HG03378 (cell line): ENCODE measurements around the gene RBM47.
A peak's percentile ranks its signal among the peaks of the same experiment; 100 is the strongest.
"Not testable (repeated sequence)": the region's sequence is repeated elsewhere in the genome, so short reads cannot be mapped to it uniquely, and the experiment has no call there.

Experiments
- ATAC-seq: cut with Tn5 transposase; IDR thresholded peaks from one replicate; pipeline ENCODE4 v1.9.1; 2021; ENCODE audit warnings: mild to moderate bottlenecking, moderate library complexity; ENCODE audit not compliant: unreplicated experiment

Gene RBM47

DNA sequence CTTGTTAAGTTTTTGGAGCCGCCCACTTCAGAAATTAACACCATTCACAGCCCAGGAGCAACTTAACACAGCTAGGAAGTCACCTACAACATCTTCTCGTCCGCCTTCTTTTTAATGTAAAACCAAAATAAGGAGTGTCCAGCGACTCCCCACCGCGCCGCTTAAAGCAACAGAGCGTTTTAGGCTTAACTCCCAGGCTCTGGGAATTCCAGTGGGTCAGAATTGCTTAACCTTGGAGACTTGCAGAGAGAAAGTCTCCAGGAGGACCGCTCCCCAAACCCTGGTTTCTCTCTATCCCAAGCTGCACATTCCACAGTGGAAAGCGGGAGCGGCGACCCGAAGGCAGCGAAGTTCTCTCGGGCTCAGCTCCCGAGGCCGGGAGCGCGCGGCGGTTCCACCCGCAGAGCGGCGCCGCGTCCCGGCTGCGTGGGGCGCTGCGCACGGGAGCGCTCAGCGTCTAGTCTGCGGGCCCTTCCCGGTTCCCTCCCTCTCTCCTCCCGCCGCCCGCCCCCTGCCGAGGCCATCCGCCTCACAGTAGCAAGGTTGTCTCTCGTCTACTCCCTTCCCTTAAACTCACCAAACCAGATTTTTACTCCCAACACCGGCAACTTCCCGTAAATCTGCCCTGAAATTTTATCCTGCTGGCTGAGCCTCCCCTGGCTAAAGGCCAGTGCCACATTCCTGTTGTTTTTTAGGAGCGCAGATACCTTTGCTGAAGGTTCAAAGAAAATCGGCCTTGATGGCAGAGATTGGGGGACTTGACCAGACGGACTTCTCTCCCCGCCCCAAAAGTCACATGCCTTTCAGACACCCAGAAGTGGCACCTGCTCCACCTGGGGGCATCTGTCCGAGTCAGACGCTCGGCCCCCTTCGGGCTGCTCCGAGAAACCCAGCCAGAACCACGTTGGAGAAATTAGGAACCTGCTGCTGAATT, at the start of gene RBM47:
Gene RBM47, minus strand, starts transcription at position 464 of the 934 bp plus-strand sequence. CDS start 190,971 bp downstream, outside the sequence.
- peak; percentile 41 for ATAC-seq

DNA sequence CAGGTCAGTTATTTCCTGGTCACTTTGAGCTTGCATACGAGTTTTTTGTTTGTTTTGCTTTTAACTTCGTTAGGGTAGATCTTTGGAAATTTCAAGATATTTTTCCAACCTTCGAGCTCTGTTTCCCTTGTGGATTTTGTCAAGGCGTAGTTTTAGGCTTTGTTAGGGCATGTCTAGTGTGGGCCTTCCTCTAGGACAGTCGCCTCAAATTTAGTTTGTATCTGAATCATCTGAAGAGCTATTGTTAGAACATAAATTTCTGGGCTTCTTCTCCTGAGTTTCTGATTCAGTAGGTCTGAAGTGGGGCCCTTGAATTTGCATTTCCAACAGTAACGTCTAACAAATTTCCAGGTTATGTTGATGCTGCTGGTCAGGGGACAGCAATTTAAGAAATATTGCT, 48.8 kb upstream of the RBM47 start:
- no peak for ATAC-seq

DNA sequence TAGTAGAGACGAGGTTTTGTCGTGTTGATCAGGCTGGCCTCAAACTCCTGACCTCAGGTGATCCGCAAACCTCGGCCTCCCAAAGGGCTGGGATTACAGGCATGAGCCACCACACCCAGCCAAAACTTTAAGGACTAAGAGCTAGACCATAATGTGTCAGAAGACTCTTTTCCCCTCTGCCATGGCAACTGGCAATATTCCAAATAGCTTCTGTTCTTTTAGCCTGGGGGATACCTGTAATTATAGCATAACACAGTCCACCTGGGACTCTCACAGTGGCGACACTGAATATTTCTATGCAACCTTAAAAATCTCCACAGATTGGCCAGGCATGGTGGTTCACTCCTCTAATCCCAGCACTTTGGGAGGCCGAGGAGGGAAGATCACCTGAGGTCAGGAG, 45.5 kb upstream of the RBM47 start:
- no peak for ATAC-seq

DNA sequence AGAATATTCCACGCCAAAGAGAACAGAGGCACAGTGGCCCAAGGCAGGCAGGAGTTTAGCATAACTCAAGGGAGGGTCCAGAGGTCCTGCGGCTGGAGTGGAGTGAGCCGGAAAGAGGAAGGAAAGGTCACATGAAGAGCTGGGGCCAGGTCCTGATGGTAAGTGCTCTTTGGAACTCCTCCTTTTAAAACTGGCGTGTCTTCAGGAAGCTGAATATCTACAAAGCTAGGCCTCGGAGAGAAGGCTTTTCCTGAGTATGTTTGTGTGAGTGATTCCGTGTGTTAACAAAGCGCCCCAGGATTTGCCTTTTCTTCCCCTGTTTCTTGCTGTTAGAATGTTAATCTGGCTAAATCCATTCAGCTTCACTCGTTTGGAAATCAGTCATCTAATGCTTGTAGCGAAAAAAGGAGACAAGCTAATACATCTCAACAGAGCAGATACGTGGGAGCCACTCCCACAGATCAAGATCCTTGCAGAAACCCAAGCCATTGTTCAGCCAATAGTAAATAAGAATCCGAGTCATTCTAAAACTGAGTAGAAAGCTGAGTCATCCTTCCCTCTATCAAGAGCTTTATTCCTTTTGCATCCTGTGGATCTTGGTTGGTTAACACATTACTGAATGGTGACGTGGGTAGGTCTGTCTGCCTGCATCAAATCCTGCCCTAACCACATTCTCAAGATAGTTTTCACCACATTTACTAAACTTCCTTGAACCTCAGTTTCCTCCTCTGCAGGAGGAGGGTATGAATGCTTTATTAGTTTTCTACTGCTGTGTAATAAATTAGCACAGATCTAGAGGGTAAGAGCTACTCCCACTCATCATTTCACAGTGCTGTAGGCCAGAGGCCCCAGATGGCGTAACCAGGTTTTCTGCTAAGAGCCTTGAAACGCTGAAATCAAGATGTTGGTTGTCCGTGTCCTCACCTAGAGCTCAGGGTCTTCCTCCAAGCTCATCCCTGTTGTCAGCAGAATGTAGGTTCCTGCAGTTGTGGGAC, 43.2 kb upstream of the RBM47 start:
- peak; percentile 90 for ATAC-seq

DNA sequence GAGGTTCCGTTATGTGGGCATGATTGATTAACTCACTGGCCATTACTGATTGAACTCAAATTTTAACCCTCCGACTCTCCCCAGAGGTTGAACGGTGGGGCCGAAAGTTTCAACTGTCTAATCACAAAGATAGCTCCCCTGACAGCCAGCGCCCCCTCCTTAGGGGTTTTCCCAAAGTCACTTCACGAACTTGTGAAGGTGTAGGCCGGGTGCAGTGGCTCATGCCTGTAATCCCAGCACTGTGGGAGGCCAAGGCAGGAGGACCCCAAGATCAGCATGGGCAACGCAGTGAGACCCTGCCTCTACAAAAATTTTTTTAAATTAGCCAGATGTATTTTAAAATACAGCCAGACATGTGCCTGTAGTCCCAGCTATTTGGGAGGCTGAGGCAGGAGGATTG, 39.8 kb upstream of the RBM47 start:
- no peak for ATAC-seq

DNA sequence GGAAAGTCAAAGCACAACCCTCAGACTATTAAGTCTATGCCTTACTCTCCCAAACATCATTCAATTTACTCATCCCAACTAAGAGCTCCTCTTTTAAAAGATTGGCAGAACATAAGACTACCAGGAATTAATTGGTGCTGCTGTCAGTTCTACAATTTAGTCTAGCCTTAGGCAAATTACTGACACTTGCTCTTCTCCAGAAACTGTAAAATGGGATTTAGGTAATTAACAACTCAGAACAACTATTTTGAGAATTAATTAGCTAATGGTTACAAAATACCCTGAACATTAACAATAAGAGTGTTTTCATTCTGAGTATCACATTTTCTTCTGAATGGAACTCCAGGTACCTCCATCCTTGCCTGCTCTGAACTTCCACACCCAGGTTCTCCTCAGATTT, 36.2 kb upstream of the RBM47 start:
- ATAC-seq = no peak

DNA sequence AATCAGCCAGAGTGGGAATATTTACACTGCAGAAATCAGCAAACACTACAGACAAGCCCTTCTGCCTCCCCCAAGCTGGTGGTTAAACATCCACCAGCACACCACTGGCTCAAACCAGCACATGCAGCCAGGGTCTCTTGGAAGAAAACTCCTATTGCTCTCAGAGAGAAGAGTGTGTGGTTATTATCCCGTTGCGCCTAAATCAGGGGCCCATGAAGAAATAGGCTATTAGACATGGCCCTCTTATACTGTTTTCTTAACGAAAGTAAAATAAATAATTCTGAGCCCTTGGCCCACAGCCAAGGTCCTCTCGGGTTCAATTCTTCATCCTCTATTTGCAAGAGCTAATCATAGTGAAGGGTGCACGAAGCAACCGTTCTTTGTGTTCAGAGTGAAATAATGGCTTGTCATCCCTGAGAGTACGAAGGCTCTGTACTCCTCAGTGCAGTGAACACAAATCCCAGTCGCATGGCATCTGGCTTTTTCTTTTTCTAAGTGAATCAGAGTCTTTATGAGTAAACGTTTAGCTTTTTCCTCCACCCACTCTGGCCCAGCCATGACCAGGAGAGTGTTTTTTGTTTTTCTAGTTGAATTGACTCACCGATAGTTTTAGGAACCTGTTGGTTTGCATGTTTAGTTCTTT, 33.4 kb upstream of the RBM47 start:
- ATAC-seq = peak; percentile 79

DNA sequence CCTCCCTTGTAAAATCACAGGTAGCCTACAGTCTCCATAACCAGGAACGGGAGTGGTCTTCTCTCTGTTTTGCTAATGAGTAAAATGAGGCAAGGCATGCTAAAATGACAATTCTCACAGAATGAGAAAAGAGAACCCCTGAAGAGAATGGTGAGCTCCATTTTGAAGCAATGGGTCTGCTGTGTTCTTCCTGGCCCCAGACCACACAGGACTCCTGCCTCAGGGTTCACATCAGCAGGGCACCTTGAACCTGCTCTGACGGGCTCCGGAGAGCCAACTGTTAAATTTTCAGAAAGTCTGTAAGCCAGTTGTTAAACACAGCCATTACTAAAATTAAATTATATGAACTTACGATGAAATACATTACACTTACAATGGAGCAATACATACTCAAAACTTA, 32.1 kb upstream of the RBM47 start:
- no peak for ATAC-seq

DNA sequence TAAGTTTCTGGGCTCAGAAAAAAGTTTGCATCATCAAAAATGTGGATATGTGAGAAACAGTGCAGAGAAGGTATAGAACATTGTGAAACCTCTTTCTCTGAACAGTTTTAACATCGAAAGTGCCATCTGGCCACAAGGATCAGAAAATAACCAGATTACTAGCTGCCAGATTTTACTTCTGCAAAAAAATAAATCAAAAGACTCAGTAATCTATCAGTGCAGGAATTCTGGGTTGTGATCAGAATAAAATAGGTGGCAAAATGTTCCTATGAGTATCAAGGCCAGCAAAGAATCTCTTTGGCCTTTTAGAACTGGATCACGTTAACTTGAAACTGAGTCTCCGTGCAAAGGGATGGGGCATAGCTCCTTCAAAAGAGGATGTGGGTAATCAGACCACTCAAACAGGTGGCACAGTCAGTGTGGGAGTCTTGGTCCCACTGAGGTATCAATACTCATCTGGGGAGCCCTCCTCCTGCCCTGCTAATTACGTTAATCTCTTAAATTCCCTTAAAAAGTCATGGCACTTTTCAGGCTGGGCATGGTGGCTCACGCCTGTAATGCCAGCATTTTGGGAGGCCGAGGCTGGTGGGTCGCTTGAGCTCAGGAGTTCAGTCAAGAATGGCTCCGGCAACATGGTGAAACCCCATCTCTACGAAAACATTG, 26.7 kb upstream of the RBM47 start:
- peak; percentile 86 for ATAC-seq

DNA sequence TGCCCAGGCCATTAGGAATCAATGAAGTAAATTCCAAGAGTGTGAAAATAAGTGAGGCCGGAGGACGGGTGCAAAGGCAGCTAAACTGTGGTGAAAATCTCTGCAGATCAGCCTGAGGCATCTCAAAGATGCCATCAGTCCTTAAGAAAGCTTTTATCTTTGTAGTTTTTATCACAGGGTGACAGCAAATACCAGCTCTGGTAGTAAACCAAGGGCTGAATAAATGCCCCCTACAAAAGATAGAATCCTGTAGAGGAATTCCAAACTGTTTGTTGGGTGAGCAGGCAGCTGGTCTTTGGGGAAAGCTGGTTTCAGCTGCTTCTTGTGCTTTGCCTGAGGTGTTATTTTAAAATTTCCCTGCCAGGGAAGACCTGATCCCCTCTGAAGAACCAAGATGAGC, 21.6 kb upstream of the RBM47 start:
- no peak for ATAC-seq

DNA sequence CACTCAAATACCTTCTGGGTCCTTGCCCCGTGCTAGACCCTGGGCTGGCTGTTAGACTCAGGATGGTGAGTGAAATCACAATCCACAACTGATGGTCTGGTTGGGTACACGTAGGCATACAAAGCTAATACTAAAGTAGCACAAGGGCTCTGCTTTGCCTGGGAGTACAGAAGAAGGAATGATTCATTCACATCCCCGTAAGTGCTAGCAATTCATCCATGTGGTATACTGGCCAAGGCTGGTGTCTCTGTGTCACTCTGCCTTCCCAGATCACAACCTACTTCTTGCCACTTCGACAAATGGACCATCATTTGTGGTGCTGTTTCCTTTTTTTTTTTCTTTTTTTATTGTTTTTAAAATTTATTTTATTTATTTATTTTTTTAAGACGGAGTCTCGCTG, 19.7 kb upstream of the RBM47 start:
- no peak for ATAC-seq

DNA sequence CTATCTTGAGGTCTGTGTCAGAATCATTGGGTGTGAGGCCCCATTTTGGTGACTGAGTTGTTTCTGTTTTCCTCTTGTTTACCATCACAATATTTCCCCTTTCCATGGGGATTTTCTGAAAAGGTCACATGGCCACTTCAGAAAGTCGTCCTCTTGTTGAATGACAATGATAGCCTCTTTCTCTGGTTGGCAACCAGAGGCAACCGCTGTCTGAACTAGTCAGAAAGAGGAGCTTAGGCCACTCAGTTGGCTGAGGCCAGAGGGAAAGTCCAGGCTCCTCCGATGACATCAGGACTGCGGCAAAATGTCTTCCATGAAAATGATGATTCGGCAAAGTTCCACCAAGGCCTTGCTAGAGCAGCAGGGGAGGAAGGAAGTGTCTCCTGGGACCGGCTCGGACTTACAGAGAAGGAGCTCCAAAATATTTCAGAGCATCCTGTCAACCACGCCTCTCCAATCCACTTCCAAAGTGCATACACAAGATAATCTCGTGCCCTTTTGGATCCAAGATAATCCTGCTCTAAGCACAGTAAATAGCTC, 19.1 kb upstream of the RBM47 start:
- ATAC-seq = no peak

DNA sequence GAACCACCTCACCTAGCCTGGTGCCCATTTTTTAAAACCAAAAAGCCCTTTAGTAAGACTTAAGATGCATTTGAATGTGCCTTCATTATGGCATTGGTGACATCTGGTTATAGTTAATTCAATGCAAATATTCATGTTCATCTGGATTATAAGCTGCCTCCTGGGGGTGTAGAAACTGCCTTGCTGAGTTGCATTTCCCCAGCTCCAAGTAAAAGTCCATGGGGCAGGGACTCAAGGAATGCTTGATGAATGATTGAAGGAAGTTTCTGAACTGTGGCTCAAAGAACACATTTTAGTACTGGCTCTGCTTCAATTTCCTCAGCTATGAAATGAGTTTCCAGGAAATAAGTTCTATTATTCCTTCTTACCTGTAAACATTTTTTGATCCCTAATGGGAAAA, 18.5 kb upstream of the RBM47 start:
- no peak for ATAC-seq

DNA sequence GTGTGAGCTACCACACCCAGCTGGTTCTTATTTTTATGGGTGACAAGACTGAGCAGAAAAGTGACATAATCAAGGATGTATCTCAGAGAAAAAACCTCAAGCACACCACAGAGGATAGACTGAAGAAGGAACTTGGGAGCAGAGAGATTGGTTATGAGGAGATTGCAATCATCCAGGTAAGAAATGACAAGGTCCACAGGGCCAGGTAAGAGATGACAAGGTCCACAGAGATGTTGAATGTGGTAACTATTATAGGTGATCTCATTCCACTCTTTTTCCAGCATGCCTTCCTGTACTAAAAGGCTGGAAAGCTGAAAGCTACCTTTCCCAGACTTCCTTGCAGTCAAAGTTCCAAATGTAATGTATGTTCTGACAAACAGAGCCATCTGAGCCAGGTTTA, 15.9 kb upstream of the RBM47 start:
- ATAC-seq = no peak

DNA sequence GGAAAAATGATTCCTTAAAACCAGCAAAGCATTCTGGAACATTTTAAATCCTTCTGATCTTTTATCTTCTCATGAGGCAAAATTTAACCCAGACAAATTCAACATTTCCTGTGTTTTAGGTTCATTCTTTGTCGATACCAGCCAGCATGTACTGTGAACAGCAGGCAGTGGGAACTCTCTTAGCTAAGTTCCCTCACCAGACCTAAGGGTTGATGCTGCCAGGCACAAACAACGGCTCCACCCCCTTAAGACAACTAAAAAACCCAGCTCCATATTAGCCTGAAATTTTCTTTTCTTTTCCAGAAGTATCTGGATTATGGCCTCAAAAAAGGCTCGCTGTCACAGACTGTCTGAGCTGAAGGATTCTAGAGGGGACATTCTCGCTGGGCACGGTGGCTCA, 2.4 kb upstream of the RBM47 start:
- ATAC-seq = no peak

DNA sequence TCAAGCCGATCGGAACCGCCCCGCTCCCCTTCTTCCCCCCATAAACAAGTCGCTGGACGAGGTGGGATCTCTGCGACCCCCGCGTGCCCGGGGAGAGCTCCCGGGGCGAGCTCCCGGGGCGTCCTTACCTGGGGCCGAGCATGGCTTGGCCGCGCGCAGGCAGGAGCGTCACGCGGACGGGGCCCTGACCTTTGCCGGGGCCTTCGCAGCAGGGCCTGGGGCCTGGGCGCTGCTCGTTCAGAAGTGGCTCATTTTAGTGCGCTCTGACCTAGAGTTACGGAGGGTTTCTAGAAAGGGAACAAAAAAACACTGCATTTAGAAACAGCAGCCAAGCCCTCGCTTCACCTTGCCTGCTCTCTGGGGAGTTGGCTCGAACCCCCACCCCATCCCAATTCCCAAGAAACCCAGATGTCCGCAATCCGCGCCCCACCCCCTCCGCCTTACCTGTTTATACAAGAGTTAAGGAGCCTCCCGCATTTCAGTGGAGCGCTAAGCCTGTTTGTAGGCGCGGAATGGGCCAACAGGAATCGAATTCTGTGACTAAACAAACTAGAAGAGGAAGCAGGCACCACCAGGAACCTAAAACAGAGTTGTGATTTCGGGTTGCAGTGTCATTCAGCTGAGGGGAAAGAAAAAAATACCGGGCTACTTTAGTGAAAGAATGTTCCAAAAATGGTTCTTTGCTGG, 814 bp upstream of the RBM47 start:
- peak; percentile 53 for ATAC-seq

DNA sequence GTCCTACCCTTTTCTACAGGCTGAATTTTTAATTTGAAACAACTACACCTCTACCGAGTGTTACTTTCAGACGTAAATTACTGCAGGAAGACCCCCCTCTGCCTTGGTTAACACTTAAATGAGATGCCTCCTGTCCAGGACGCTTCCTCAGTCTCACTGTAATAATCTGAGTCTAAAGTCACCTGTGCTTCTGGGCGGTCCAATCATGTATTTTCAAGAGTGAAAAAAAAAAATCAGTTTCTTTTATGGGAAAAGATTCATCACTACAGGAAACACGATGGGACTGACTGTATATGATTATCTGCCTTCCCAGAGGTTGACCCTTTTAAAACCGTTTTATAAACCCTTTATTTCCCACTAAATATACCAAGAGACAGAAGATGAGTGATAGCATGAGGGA, 776 bp downstream of the RBM47 start:
- ATAC-seq = no peak

DNA sequence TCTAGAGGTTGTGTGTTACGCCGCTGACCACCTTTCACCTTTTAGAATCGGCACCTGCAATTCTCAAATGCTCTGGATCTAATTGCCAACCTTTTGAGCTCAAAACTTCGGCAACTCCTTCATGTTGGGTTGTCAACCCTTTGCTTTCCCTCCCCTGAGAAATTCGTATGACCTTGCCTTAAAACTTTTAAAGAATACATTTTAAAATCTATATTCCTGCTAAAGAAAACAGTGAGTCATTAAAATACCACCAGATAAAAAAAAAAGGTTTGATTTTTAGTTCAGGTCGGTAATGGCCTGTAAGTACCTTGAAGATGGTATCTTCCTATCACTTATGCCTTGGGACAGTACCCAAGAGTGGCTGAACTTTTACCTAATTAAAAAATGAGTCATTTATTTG, 1.3 kb downstream of the RBM47 start:
- not testable (repeated sequence) for ATAC-seq

DNA sequence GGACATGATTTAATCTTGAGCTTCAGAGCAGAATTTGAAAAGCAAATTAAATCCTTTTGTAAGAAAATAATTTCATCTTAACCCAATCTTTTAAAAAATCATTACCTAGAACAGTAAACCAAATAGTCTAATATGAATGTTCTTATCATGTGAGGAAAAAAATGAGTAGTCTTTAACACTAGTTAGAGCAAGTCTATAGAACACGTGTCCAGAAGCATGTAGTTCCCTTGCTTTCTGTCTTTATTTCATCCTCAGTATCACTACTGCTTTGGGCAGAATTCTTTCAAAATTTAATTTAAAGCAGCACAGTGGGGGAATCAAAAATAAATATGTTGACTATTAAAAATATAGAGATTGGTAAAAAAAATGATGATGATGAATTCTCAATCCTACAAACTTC, 2.1 kb downstream of the RBM47 start:
- ATAC-seq = no peak
